Tibial nerve (tissue), 4 donors: ENCODE results near the gene STAT6.

Source experiments
- EP300 ChIP-seq, 2 donors: sonication (generic); formaldehyde crosslinking; IDR thresholded peaks; one replicate each; pipeline ENCODE4 v1.6.1; 2017; ENCODE audit warnings: antibody characterized with exemption in 2 of 2, mild to moderate bottlenecking in 1 of 2
- POLR2A ChIP-seq, 2 donors: fragments of 450-650 bp; IDR thresholded peaks; one replicate each; pipeline ENCODE4 v1.6.1; 2017; ENCODE audit warnings: antibody characterized with exemption in 2 of 2, mild to moderate bottlenecking in 2 of 2, moderate library complexity in 2 of 2
- TF ChIP-seq, protein P1 (sequence below), 5 experiments: fragments of 200-600 bp in 3 of 5; fragments of 450-650 bp in 2 of 5; sonication (generic) in 3 of 5; IDR thresholded peaks; one replicate each; pipeline ENCODE4 v1.5.1; 2016 to 2019; ENCODE audit warnings: antibody characterized with exemption in 5 of 5, mild to moderate bottlenecking in 3 of 5, moderate library complexity in 2 of 5

DNA sequence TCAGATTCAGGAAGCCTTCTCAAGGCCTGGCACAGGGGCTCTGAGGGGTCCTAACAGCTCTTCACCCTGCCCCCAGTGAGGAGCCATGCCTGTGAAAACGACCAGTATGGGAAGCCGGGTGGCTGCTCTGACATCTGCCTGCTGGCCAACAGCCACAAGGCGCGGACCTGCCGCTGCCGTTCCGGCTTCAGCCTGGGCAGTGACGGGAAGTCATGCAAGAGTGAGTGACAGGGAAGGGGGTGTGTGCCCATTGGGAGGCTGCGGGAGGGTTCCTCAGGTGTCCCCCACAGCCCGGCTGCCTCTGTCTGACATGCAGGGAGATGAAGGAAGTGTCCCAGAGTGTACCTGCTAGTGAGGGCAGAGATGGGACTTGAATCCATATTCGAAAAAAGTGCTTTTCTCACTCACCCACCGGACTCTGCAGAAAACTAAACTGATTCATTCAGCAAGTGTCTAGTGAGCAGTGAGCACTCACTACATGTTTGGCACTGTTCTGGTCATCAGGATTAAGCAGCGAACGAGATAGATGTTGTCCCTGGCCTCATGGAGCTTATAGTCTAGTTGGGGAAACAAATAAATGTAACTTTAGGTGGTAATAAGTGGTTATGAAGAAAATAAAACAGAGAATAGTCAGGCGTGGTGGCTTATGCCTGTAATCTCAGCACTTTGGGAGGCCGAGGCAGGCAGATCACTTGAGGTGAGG is 45.7 kb upstream of the STAT6 start:
- TF ChIP-seq, protein P1, sequence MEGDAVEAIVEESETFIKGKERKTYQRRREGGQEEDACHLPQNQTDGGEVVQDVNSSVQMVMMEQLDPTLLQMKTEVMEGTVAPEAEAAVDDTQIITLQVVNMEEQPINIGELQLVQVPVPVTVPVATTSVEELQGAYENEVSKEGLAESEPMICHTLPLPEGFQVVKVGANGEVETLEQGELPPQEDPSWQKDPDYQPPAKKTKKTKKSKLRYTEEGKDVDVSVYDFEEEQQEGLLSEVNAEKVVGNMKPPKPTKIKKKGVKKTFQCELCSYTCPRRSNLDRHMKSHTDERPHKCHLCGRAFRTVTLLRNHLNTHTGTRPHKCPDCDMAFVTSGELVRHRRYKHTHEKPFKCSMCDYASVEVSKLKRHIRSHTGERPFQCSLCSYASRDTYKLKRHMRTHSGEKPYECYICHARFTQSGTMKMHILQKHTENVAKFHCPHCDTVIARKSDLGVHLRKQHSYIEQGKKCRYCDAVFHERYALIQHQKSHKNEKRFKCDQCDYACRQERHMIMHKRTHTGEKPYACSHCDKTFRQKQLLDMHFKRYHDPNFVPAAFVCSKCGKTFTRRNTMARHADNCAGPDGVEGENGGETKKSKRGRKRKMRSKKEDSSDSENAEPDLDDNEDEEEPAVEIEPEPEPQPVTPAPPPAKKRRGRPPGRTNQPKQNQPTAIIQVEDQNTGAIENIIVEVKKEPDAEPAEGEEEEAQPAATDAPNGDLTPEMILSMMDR (IDR thresholded peaks at IDR 0.05): no peak
- TF ChIP-seq EP300 (IDR thresholded peaks at IDR 0.05) (peak in 1 of 2 donors; percentile 23), POLR2A (IDR thresholded peaks at IDR 0.05) (no peak)
